Psoas muscle (tissue), 8 donors: ENCODE results near the gene KRTAP4-1. TPM values are rescaled to one million over a fixed set of nuclear protein-coding genes. Genes with fewer than 3 reads are reported as not detected.
"Not testable (repeated sequence)": the region's sequence is repeated elsewhere in the genome, so short reads cannot be mapped to it uniquely, and the experiment has no call there.

ENCODE experiments used
- ATAC-seq, 4 donors: fragments of 200-7000 bp; cut with Tn5 transposase; one replicate each; pipeline ENCODE4 v1.9.1; 2020; ENCODE audit warnings: moderate library complexity in 3 of 4, mild to moderate bottlenecking in 2 of 4
- DNase-seq, 2 donors: peaks; one replicate each; pipeline ENCODE4 v3.0.0-alpha.2; 2020
- H3K27ac ChIP-seq: fragments of 200-600 bp; one replicate; pipeline ENCODE4 v1.8.0; 2022
- H3K27me3 ChIP-seq, 3 donors: fragments of 200-600 bp in 1 of 3; one replicate each; pipeline versions ENCODE4 v1.6.1 to v1.8.0; 2013 to 2022; ENCODE audit warnings: low read length in 2 of 3, mild to moderate bottlenecking in 2 of 3, moderate library complexity in 1 of 3; ENCODE audit not compliant: insufficient read depth in 3 of 3
- H3K36me3 ChIP-seq, 2 donors: fragments of 200-600 bp in 1 of 2; one replicate each; pipeline versions ENCODE4 v1.6.1 to v1.8.0; 2013 to 2022; ENCODE audit warnings: low read depth in 1 of 2, mild to moderate bottlenecking in 1 of 2, moderate library complexity in 1 of 2; ENCODE audit not compliant: insufficient read depth in 1 of 2
- H3K4me1 ChIP-seq: fragments of 200-600 bp; one replicate; pipeline ENCODE4 v1.8.0; 2022
- H3K4me3 ChIP-seq: fragments of 200-600 bp; one replicate; pipeline ENCODE4 v1.8.0; 2022; ENCODE audit warnings: mild to moderate bottlenecking
- H3K9me3 ChIP-seq: fragments of 200-600 bp; one replicate; pipeline ENCODE4 v1.8.0; 2022
- WGBS, 3 donors: extraction: QIAGEN DNeasy Blood & Tissue Kit; methylation state at CpG; one replicate each; pipeline versions ENCODE4 v1.1.6 to v1.1.7; 2013; 5-methylcytosine and 5-hydroxymethylcytosine counted together
- intact Hi-C, 2 donors: fragments of 100-400 bp; cut with DNase I; formaldehyde crosslinking; loops; one replicate each; pipeline versions ENCODE4 v1.11.0 to v1.14.2; 2022
- polyA plus RNA-seq, 3 donors: library from polyadenylated mRNA; stranded (reverse); fragments of 200-250 nt; gene quantifications; one replicate each; pipeline ENCODE4 v1.2.3, GENCODE V29; 2013
- total RNA-seq, 4 donors: library from RNA; stranded (reverse); fragmentation: NEBNext Ultra II Directional in 2 of 4; extraction: Animal tissue kit (Norgen Biotek cat#: 25700) in 2 of 4; gene quantifications; one replicate each; pipeline versions ENCODE4 v1.2.1 to v1.2.4, GENCODE V29; 2021 to 2023
- TF ChIP-seq, protein P1 (sequence below): fragments of 200-600 bp; IDR thresholded peaks from one replicate; pipeline ENCODE4 v1.8.0; 2022; ENCODE audit warnings: antibody characterized with exemption
- donor health status: healthy with polysubstance abuse.
- donor health status: DM: no; HTN: no; CAD: no; lungs with moderate emphysema.
- donor health status: Bipolar disorder and iron deficiency.
- donor health status: healthy.
- donor health status: DM: yes; HTN: yes; CAD: no.
- donor health status: DM: no; HTN: no; CAD: no.
- donor health status: DM: no; HTN: no; CAD: no.
- donor health status: DM: yes; HTN: yes; CAD: no.

KRTAP4-1 gene
- total and polyA plus RNA-seq, 7 donors: not detected

DNA sequence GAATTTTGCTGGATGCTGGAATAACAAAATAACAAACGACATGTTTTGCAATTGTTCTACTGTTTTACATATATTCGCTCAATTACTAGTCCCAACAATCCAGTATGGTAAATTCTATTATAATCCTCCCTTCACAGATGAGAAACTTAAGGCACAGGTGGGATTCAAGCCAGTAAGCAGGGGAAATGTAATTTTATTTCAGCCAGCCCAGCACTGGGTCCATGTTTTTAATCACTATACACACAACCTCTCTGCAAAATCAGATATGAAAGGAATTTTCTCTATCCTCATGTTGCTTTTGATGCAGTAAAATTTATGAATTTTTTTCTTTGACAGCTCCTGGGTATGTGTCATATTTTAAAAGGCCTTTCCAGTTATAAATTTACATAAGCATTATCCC lies 39.5 kb downstream of the KRTAP4-1 start:
- TF ChIP-seq, protein P1, sequence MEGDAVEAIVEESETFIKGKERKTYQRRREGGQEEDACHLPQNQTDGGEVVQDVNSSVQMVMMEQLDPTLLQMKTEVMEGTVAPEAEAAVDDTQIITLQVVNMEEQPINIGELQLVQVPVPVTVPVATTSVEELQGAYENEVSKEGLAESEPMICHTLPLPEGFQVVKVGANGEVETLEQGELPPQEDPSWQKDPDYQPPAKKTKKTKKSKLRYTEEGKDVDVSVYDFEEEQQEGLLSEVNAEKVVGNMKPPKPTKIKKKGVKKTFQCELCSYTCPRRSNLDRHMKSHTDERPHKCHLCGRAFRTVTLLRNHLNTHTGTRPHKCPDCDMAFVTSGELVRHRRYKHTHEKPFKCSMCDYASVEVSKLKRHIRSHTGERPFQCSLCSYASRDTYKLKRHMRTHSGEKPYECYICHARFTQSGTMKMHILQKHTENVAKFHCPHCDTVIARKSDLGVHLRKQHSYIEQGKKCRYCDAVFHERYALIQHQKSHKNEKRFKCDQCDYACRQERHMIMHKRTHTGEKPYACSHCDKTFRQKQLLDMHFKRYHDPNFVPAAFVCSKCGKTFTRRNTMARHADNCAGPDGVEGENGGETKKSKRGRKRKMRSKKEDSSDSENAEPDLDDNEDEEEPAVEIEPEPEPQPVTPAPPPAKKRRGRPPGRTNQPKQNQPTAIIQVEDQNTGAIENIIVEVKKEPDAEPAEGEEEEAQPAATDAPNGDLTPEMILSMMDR: no peak
- ATAC-seq (no peak), DNase-seq (no peak)
- peaks cover 6% of the 10 kb centered on the region for H3K9me3 ChIP-seq
- H3K4me1 ChIP-seq: no peaks in the 10 kb centered on the region
- H3K27ac ChIP-seq: no peak overlapping the region
- WGBS, 3 donors: 85 to 87% (median 87%) methylated on average over 2 of the region's 2 CpGs
- H3K36me3 ChIP-seq: no peaks in the 10 kb centered on the region
- intact Hi-C loops: no loop called here
- no peak overlapping the region for H3K4me3 ChIP-seq
- H3K27me3 ChIP-seq: peaks cover 0 to 2% (median 0%) of the 10 kb centered on the region in 3 donors

DNA sequence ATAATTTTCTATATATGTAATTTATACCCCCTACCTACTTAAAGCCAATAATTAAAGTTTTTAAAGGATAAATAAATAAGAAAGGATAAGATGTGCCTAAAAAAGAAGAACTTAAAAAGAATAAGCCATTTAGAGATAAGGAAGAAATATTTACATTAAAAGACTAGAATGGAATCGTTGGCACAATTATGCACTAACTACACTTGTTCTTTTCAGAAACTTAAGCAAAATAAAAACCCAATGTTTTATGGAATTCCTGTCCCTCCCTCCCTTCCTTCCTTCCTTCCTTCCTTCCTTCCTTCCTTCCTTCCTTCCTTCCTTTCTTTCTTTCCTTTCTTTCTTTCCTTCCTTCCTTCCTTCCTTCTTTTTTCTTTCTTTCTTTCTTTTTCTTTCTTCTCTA lies 39.9 kb downstream of the KRTAP4-1 start:
- peaks cover 6% of the 10 kb centered on the region for H3K9me3 ChIP-seq
- 87 to 97% (median 87%) methylated on average over 1 of the region's 1 CpG for WGBS, 3 donors

DNA sequence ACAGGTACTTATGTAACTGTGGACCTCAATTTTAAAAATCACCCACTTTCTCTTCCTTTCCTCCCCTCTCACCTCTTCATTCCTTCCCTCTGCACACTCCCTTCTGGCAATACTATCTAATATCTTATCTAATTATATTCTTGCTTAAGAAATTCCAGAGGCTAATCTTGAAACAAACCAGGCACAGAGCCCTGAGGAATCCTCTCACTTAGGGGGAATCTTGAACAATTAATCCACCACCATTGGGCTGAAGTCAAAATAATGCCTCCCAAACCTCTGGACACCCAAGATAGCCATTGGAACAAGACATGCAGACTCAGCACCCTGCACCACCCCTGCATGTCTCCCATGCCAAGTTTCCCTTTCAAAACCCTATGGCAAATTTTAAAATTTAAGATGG lies 43.4 kb downstream of the KRTAP4-1 start:
- Histone ChIP-seq H3K36me3 (no peaks in the 10 kb centered on the region), H3K4me1 (no peaks in the 10 kb centered on the region), H3K27me3 (no peaks in the 10 kb centered on the region), H3K9me3 (peaks cover 6% of the 10 kb centered on the region), H3K4me3 (no peak overlapping the region), H3K27ac (no peak overlapping the region)
- ATAC-seq (no peak), DNase-seq (no peak)
- TF ChIP-seq, protein P1: no peak
- intact Hi-C loops: no loop called here

More for the DNA sequence above, 39.9 kb downstream of the KRTAP4-1 start:
- Histone ChIP-seq H3K4me3 (no peak overlapping the region), H3K27me3 (no peaks in the 10 kb centered on the region), H3K27ac (no peak overlapping the region), H3K4me1 (no peaks in the 10 kb centered on the region), H3K36me3 (no peaks in the 10 kb centered on the region)
- intact Hi-C loops: no loop called here
- TF ChIP-seq, protein P1: no peak
- no peak for ATAC-seq
- no peak for DNase-seq

DNA sequence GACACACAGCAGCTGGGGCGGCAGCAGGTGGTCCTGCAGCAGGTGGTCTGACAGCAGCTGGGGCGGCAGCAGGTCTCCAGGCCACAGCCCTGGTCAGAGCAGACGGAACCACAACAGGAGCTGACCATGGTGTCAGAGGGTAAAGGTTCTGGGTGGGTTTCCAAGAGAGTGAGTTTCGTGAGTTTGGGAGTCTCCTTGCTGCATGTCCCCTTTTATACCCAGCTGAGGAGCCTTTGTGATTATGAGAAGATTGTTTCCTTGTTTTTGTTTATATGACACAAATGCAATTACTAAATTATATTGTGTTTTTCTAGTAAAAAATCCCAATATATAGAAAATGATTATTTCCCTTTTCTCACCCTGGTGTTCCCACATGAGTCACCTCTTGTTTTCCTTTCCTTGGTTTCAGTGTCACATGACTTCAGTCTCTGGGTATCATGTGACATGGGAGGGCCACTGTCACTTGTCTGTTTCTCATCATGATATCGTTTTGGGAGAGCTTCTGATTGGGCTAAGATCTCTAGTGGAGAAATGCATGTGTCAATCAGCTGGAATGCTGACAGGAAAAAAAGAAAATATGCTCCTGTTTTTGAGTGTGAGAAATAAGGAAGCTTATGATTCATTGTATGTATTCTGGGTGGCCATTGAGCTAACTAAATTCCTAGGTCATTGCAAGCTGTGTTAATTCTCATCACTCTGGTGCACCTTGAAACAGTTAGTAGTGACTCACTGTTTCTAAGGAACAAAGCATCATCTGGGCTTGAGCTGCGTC lies 44.2 kb downstream of the KRTAP4-1 start, which contains the start of gene KRTAP4-6:
TSS of gene KRTAP4-6 (minus strand) at position 185 of the 772 bp plus-strand sequence. CDS start at position 128, 57 bp downstream.
- Histone ChIP-seq H3K9me3 (peaks cover 6% of the 10 kb centered on the region), H3K27me3 (no peaks in the 10 kb centered on the region), H3K4me1 (no peaks in the 10 kb centered on the region), H3K27ac (no peak within 1 kb of the TSS), H3K4me3 (no peak within 1 kb of the TSS), H3K36me3 (no peaks in the 10 kb centered on the region)
- 86 to 90% (median 88%) methylated on average over 6 of the region's 6 CpGs for WGBS, 3 donors
- TF ChIP-seq, protein P1: no peak
- intact Hi-C loops: no loop called here
- ATAC-seq (no peak), DNase-seq (no peak)

DNA sequence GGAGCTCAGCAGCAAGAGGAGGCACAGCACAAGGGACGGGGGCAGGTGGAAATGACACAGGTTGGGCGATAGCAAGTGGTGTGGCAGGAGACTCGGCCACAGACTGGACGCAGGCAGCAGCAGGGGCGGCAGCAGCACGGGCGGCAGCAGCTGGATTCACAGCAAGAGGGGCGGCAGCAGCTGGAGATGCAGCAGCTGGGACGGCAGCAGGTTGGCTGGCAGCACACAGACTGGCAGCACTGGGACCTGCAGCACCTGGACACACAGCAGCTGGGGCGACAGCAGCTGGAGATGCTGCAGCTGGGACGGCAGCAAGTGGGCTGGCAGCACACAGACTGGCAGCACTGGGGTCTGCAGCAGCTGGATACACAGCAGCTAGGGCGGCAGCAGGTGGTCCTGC lies 44.8 kb downstream of the KRTAP4-1 start:
- H3K9me3 ChIP-seq, H3K4me1 ChIP-seq, intact Hi-C loops, ATAC-seq, H3K27ac ChIP-seq, H3K4me3 ChIP-seq, H3K27me3 ChIP-seq, H3K36me3 ChIP-seq: not testable (repeated sequence)
- peak in 1 of 2 donors; percentile 45 for DNase-seq
- 82 to 87% (median 87%) methylated on average over 12 of the region's 12 CpGs for WGBS, 3 donors

Other genes starting within 250 kb of the KRTAP4-1 start
Only the 30 nearest of the 41 such genes appear.
- not detected for gene KRTAP1-5, start 157.7 kb downstream of the KRTAP4-1 start, total RNA-seq
- not detected for gene KRTAP1-5, start 157.7 kb downstream of the KRTAP4-1 start, polyA plus RNA-seq
- gene KRTAP1-4, start 154.7 kb downstream of the KRTAP4-1 start, total RNA-seq: not detected
- gene KRTAP1-4, start 154.7 kb downstream of the KRTAP4-1 start, polyA plus RNA-seq: not detected
- gene KRTAP1-3, start 150.0 kb downstream of the KRTAP4-1 start, total RNA-seq: not detected
- not detected for gene KRTAP1-3, start 150.0 kb downstream of the KRTAP4-1 start, polyA plus RNA-seq
- not detected for gene KRTAP1-1, start 143.5 kb downstream of the KRTAP4-1 start, total RNA-seq
- gene KRTAP1-1, start 143.5 kb downstream of the KRTAP4-1 start, polyA plus RNA-seq: not detected
- not detected for gene KRTAP2-1, start 137.6 kb downstream of the KRTAP4-1 start, total RNA-seq
- gene KRTAP2-1, start 137.6 kb downstream of the KRTAP4-1 start, polyA plus RNA-seq: not detected
- not detected for gene KRTAP2-2, start 129.7 kb downstream of the KRTAP4-1 start, total RNA-seq
- gene KRTAP2-2, start 129.7 kb downstream of the KRTAP4-1 start, polyA plus RNA-seq: not detected
- gene KRTAP2-3, start 124.8 kb downstream of the KRTAP4-1 start, total RNA-seq: not detected
- gene KRTAP2-3, start 124.8 kb downstream of the KRTAP4-1 start, polyA plus RNA-seq: not detected
- not detected for gene KRTAP2-4, start 119.0 kb downstream of the KRTAP4-1 start, total RNA-seq
- not detected for gene KRTAP2-4, start 119.0 kb downstream of the KRTAP4-1 start, polyA plus RNA-seq
- gene KRTAP4-7, start 100.8 kb downstream of the KRTAP4-1 start, total RNA-seq: not detected
- gene KRTAP4-7, start 100.8 kb downstream of the KRTAP4-1 start, polyA plus RNA-seq: not detected
- gene KRTAP4-8, start 86.8 kb downstream of the KRTAP4-1 start, total RNA-seq: not detected
- not detected for gene KRTAP4-8, start 86.8 kb downstream of the KRTAP4-1 start, polyA plus RNA-seq
- gene KRTAP4-16, start 82.7 kb downstream of the KRTAP4-1 start, total RNA-seq: not detected
- not detected for gene KRTAP4-16, start 82.7 kb downstream of the KRTAP4-1 start, polyA plus RNA-seq
- gene KRTAP4-9, start 79.5 kb downstream of the KRTAP4-1 start, total RNA-seq: not detected
- not detected for gene KRTAP4-9, start 79.5 kb downstream of the KRTAP4-1 start, polyA plus RNA-seq
- not detected for gene KRTAP4-11, start 66.5 kb downstream of the KRTAP4-1 start, total RNA-seq
- gene KRTAP4-11, start 66.5 kb downstream of the KRTAP4-1 start, polyA plus RNA-seq: not detected
- gene KRTAP4-12, start 60.7 kb downstream of the KRTAP4-1 start, total RNA-seq: not detected
- gene KRTAP4-12, start 60.7 kb downstream of the KRTAP4-1 start, polyA plus RNA-seq: not detected
- gene KRTAP4-6, start 44.4 kb downstream of the KRTAP4-1 start, total RNA-seq: not detected
- gene KRTAP4-6, start 44.4 kb downstream of the KRTAP4-1 start, polyA plus RNA-seq: not detected
- gene KRTAP4-5, start 35.1 kb downstream of the KRTAP4-1 start, total RNA-seq: not detected
- not detected for gene KRTAP4-5, start 35.1 kb downstream of the KRTAP4-1 start, polyA plus RNA-seq
- gene KRTAP4-4, start 24.2 kb downstream of the KRTAP4-1 start, total RNA-seq: not detected
- gene KRTAP4-4, start 24.2 kb downstream of the KRTAP4-1 start, polyA plus RNA-seq: not detected
- not detected for gene KRTAP4-3, start 16.7 kb downstream of the KRTAP4-1 start, total RNA-seq
- not detected for gene KRTAP4-3, start 16.7 kb downstream of the KRTAP4-1 start, polyA plus RNA-seq
- gene KRTAP4-2, start 6.7 kb downstream of the KRTAP4-1 start, total RNA-seq: not detected
- not detected for gene KRTAP4-2, start 6.7 kb downstream of the KRTAP4-1 start, polyA plus RNA-seq
- not detected for gene KRTAP9-1, start 5.0 kb upstream of the KRTAP4-1 start, total RNA-seq
- gene KRTAP9-1, start 5.0 kb upstream of the KRTAP4-1 start, polyA plus RNA-seq: not detected
- gene KRTAP9-2, start 41.7 kb upstream of the KRTAP4-1 start, total RNA-seq: not detected
- gene KRTAP9-2, start 41.7 kb upstream of the KRTAP4-1 start, polyA plus RNA-seq: not detected
- not detected for gene KRTAP9-3, start 47.5 kb upstream of the KRTAP4-1 start, total RNA-seq
- gene KRTAP9-3, start 47.5 kb upstream of the KRTAP4-1 start, polyA plus RNA-seq: not detected
- not detected for gene KRTAP9-8, start 53.1 kb upstream of the KRTAP4-1 start, total RNA-seq
- gene KRTAP9-8, start 53.1 kb upstream of the KRTAP4-1 start, polyA plus RNA-seq: not detected
- gene KRTAP9-4, start 64.8 kb upstream of the KRTAP4-1 start, total RNA-seq: not detected
- not detected for gene KRTAP9-4, start 64.8 kb upstream of the KRTAP4-1 start, polyA plus RNA-seq
- not detected for gene KRTAP9-9, start 70.5 kb upstream of the KRTAP4-1 start, total RNA-seq
- gene KRTAP9-9, start 70.5 kb upstream of the KRTAP4-1 start, polyA plus RNA-seq: not detected
- not detected for gene KRTAP9-6, start 80.5 kb upstream of the KRTAP4-1 start, total RNA-seq
- gene KRTAP9-6, start 80.5 kb upstream of the KRTAP4-1 start, polyA plus RNA-seq: not detected
- not detected for gene KRTAP9-7, start 90.8 kb upstream of the KRTAP4-1 start, total RNA-seq
- not detected for gene KRTAP9-7, start 90.8 kb upstream of the KRTAP4-1 start, polyA plus RNA-seq
- gene KRTAP29-1, start 117.9 kb upstream of the KRTAP4-1 start, total RNA-seq: not detected
- gene KRTAP29-1, start 117.9 kb upstream of the KRTAP4-1 start, polyA plus RNA-seq: not detected
- not detected for gene KRTAP16-1, start 124.4 kb upstream of the KRTAP4-1 start, total RNA-seq
- gene KRTAP16-1, start 124.4 kb upstream of the KRTAP4-1 start, polyA plus RNA-seq: not detected
- not detected for gene KRTAP17-1, start 130.8 kb upstream of the KRTAP4-1 start, total RNA-seq
- gene KRTAP17-1, start 130.8 kb upstream of the KRTAP4-1 start, polyA plus RNA-seq: not detected